Colonic mucosa (tissue), 4 donors: ENCODE results near the gene PCSK5. TPM values are rescaled to one million over a fixed set of nuclear protein-coding genes. Genes with fewer than 3 reads are reported as not detected.

Source experiments
- DNase-seq: peaks from one replicate; pipeline ENCODE4 v3.0.0-alpha.2; 2020
- H3K27ac ChIP-seq: fragments of 200-600 bp; one replicate; pipeline ENCODE4 v1.8.0; 2021
- H3K27me3 ChIP-seq: fragments of 200-600 bp; one replicate; pipeline ENCODE4 v1.8.0; 2021
- H3K36me3 ChIP-seq: fragments of 200-600 bp; one replicate; pipeline ENCODE4 v1.8.0; 2021
- H3K4me1 ChIP-seq: fragments of 200-600 bp; one replicate; pipeline ENCODE4 v1.8.0; 2021; ENCODE audit warnings: mild to moderate bottlenecking
- H3K4me3 ChIP-seq: fragments of 200-600 bp; one replicate; pipeline ENCODE4 v1.8.0; 2021
- H3K9ac ChIP-seq, 2 donors: one replicate each; pipeline ENCODE4 v1.7.0; 2013; ENCODE audit warnings: control low read depth in 2 of 2, low read depth in 2 of 2, low read length in 2 of 2
- H3K9me3 ChIP-seq: fragments of 200-600 bp; one replicate; pipeline ENCODE4 v1.8.0; 2021
- CTCF ChIP-seq: fragments of 200-600 bp; IDR thresholded peaks from one replicate; pipeline ENCODE4 v1.8.0; 2022; ENCODE audit warnings: antibody characterized with exemption, mild to moderate bottlenecking
- intact Hi-C: fragments of 100-400 bp; cut with DNase I; formaldehyde crosslinking; loops from one replicate; pipeline ENCODE4 v1.14.1; 2022
- total RNA-seq, 2 donors: library from RNA; stranded (reverse); fragmentation: NEBNext Ultra II Directional in 1 of 2; extraction: Animal tissue kit (Norgen Biotek cat#: 25700) in 1 of 2; gene quantifications; one replicate each; pipeline ENCODE4 v1.2.1, GENCODE V29; 2021
- donor health status: healthy.
- donor health status: DM: no; HTN: no; CAD: no.
- donor health status: DM: no; HTN: no; CAD: no.

The PCSK5 gene
- total RNA-seq, 2 donors from 2014 or later = 36.7 to 55.3 TPM

- Histone ChIP-seq H3K9me3 (no peaks in the 10 kb centered on the region), H3K27me3 (no peaks in the 10 kb centered on the region), H3K4me1 (peaks cover 3% of the 10 kb centered on the region), H3K36me3 (no peaks in the 10 kb centered on the region), H3K4me3 (no peak overlapping the region), H3K27ac (no peak overlapping the region), H3K9ac (no peak overlapping the region)
- no peak for TF ChIP-seq CTCF
- no peak for DNase-seq
- intact Hi-C loops = no loop called here
Measured at GRCh38 chr9:75998096-75998780, 107.8 kb downstream of the PCSK5 start.

GRCh38 chr9:76001459-76001858, 111.0 kb downstream of the PCSK5 start:
- Histone ChIP-seq H3K9me3 (no peaks in the 10 kb centered on the region), H3K27ac (no peak overlapping the region), H3K4me1 (peaks cover 3% of the 10 kb centered on the region), H3K27me3 (no peaks in the 10 kb centered on the region), H3K4me3 (no peak overlapping the region), H3K36me3 (no peaks in the 10 kb centered on the region), H3K9ac (no peak overlapping the region)
- TF ChIP-seq CTCF = no peak
- DNase-seq = no peak
- intact Hi-C loops = no loop called here

GRCh38 chr9:76003041-76003440, 112.6 kb downstream of the PCSK5 start:
- no peaks in the 10 kb centered on the region for H3K9me3 ChIP-seq
- H3K9ac ChIP-seq = no peak overlapping the region
- no peak for TF ChIP-seq CTCF
- H3K36me3 ChIP-seq = no peaks in the 10 kb centered on the region
- H3K27me3 ChIP-seq = no peaks in the 10 kb centered on the region
- H3K4me3 ChIP-seq = no peak overlapping the region
- no peaks in the 10 kb centered on the region for H3K4me1 ChIP-seq
- intact Hi-C loops = no loop called here
- H3K27ac ChIP-seq = no peak overlapping the region
- DNase-seq = no peak

- H3K27ac ChIP-seq = no peak overlapping the region
- intact Hi-C loops = no loop called here
- TF ChIP-seq CTCF = no peak
Measured at GRCh38 chr9:76004526-76004925, 114.1 kb downstream of the PCSK5 start.

GRCh38 chr9:76007935-76008334, 117.5 kb downstream of the PCSK5 start:
- no peaks in the 10 kb centered on the region for H3K4me1 ChIP-seq
- DNase-seq = no peak
- no peaks in the 10 kb centered on the region for H3K9me3 ChIP-seq
- intact Hi-C loops = no loop called here
- H3K36me3 ChIP-seq = no peaks in the 10 kb centered on the region
- H3K27me3 ChIP-seq = no peaks in the 10 kb centered on the region
- no peak overlapping the region for H3K4me3 ChIP-seq
- no peak for TF ChIP-seq CTCF
- no peak overlapping the region for H3K9ac ChIP-seq
- H3K27ac ChIP-seq = no peak overlapping the region

More at GRCh38 chr9:76004526-76004925, 114.1 kb downstream of the PCSK5 start:
- Histone ChIP-seq H3K9me3 (no peaks in the 10 kb centered on the region), H3K4me1 (no peaks in the 10 kb centered on the region), H3K27me3 (no peaks in the 10 kb centered on the region), H3K4me3 (no peak overlapping the region), H3K36me3 (no peaks in the 10 kb centered on the region), H3K9ac (no peak overlapping the region)
- no peak for DNase-seq
